CD4-positive, alpha-beta T cell (primary cell): Measurements from ENCODE around the gene TMEM74B. TPM values are rescaled to one million over a fixed set of nuclear protein-coding genes. Genes with fewer than 3 reads are reported as not detected.
A peak's percentile ranks its signal among the peaks of the same experiment; 100 is the strongest.

Source experiments
- ATAC-seq: fragments of 200-7000 bp; cut with Tn5 transposase; one replicate; pipeline ENCODE4 v1.10.0; 2022; ENCODE audit warnings: mild to moderate bottlenecking; ENCODE audit not compliant: poor library complexity
- CTCF ChIA-PET: fragments of 350-600 bp; sonication (Branson Sonifier 250); formaldehyde crosslinking; loops from one replicate; lab custom pipeline; 2021; ENCODE audit warnings: antibody characterized with exemption, inconsistent platforms; lab: Charles Lee
- POLR2A ChIA-PET: fragments of 350-600 bp; sonication (Branson Sonifier 250); formaldehyde crosslinking; loops from one replicate; lab custom pipeline; 2021; ENCODE audit warnings: antibody characterized with exemption, inconsistent platforms; lab: Charles Lee
- DNase-seq, 14 experiments: peaks; one replicate each; pipeline ENCODE4 v3.0.0-alpha.2; 2013 to 2020; ENCODE audit warnings: mixed read lengths in 2 of 14
- H3K27ac ChIP-seq, 2 donors: one replicate each; pipeline versions ENCODE4 v1.5.1 to v1.7.0; 2013; ENCODE audit warnings: low read length in 2 of 2, low read depth in 1 of 2, mild to moderate bottlenecking in 1 of 2
- H3K27me3 ChIP-seq, 2 experiments: 1 replicate in 1 of 2; 2 replicates in 1 of 2; pipeline versions ENCODE4 v1.6.1 to v1.7.0; 2013; ENCODE audit warnings: low read length in 2 of 2, control low read depth in 1 of 2, mild to moderate bottlenecking in 1 of 2, moderate library complexity in 1 of 2; ENCODE audit not compliant: insufficient read depth in 2 of 2, control insufficient read depth in 1 of 2
- H3K36me3 ChIP-seq: one replicate; pipeline ENCODE4 v1.6.1; 2013; ENCODE audit warnings: low read length, control low read depth; ENCODE audit not compliant: insufficient read depth
- H3K4me1 ChIP-seq: one replicate; pipeline ENCODE4 v1.6.1; 2013; ENCODE audit warnings: low read length, control low read depth; ENCODE audit not compliant: insufficient read depth
- H3K4me3 ChIP-seq: one replicate; pipeline ENCODE4 v1.5.1; 2013; ENCODE audit warnings: mild to moderate bottlenecking, low read length, moderate library complexity
- H3K9me3 ChIP-seq, 2 experiments: 1 replicate in 1 of 2; 2 replicates in 1 of 2; pipeline versions ENCODE4 v1.6.1 to v1.7.0; 2013; ENCODE audit warnings: low read length in 2 of 2, mild to moderate bottlenecking in 2 of 2, control low read depth in 1 of 2, moderate library complexity in 1 of 2; ENCODE audit not compliant: control insufficient read depth in 1 of 2, insufficient read depth in 1 of 2
- H3K27ac Mint-ChIP-seq: one replicate; pipeline ENCODE4 v1.8.0; 2020; ENCODE audit warnings: mixed read lengths
- H3K27me3 Mint-ChIP-seq: one replicate; pipeline ENCODE4 v1.8.0; 2021; ENCODE audit warnings: mixed read lengths
- H3K36me3 Mint-ChIP-seq: one replicate; pipeline ENCODE4 v1.8.0; 2021; ENCODE audit warnings: low read depth, mixed read lengths
- H3K4me1 Mint-ChIP-seq: one replicate; pipeline ENCODE4 v1.8.0; 2021; ENCODE audit warnings: low read depth, mixed read lengths
- H3K4me3 Mint-ChIP-seq: one replicate; pipeline ENCODE4 v1.8.0; 2020; ENCODE audit warnings: mild to moderate bottlenecking, mixed read lengths
- H3K9me3 Mint-ChIP-seq: one replicate; pipeline ENCODE4 v1.8.0; 2020; ENCODE audit warnings: mixed read lengths
- intact Hi-C, 2 experiments: fragments of 100-400 bp; cut with DNase I in 1 of 2; cut with micrococcal nuclease in 1 of 2; formaldehyde crosslinking; loops; one replicate each; pipeline versions ENCODE4 v1.15.1 to v1.9.0; 2023 to 2025; cut with DNase I, micrococcal nuclease
- total RNA-seq, 174 experiments: library from RNA in 2 of 174; stranded (reverse) in 2 of 174; gene quantifications; one replicate each; pipeline ENCODE4 v1.2.3 and lab custom pipeline; 2021 to 2026
- TF ChIP-seq, protein P1 (sequence below): fragments of 200-600 bp; IDR thresholded peaks from one replicate; pipeline ENCODE4 v1.8.0; 2022; ENCODE audit warnings: antibody characterized with exemption, mild to moderate bottlenecking

Gene TMEM74B
- total RNA-seq, 2 experiments from 2014 or later = 0.17 TPM; not detected in 1

- H3K9me3 ChIP-seq = no peaks in the 10 kb centered on the region
- H3K4me1 Mint-ChIP-seq = no peaks in the 10 kb centered on the region
- no peaks in the 10 kb centered on the region for H3K4me1 ChIP-seq
- H3K4me3 Mint-ChIP-seq = no peak overlapping the region
- ATAC-seq (no peak), DNase-seq (peak in 4 of 14 experiments; percentile 11 to 30 (median 20))
- ChIA-PET POLR2A (no interaction called here), CTCF (no interaction called here)
- intact Hi-C loops = no loop called here
- no peaks in the 10 kb centered on the region for H3K27me3 Mint-ChIP-seq
- no peak overlapping the region for H3K27ac Mint-ChIP-seq
- no peaks in the 10 kb centered on the region for H3K27me3 ChIP-seq
- H3K4me3 ChIP-seq = no peak overlapping the region
- peaks cover 70% of the 10 kb centered on the region for H3K36me3 ChIP-seq
- no peaks in the 10 kb centered on the region for H3K9me3 Mint-ChIP-seq
- H3K27ac ChIP-seq = no peak overlapping the region
- H3K36me3 Mint-ChIP-seq = peaks cover 99% of the 10 kb centered on the region
- TF ChIP-seq, protein P1, sequence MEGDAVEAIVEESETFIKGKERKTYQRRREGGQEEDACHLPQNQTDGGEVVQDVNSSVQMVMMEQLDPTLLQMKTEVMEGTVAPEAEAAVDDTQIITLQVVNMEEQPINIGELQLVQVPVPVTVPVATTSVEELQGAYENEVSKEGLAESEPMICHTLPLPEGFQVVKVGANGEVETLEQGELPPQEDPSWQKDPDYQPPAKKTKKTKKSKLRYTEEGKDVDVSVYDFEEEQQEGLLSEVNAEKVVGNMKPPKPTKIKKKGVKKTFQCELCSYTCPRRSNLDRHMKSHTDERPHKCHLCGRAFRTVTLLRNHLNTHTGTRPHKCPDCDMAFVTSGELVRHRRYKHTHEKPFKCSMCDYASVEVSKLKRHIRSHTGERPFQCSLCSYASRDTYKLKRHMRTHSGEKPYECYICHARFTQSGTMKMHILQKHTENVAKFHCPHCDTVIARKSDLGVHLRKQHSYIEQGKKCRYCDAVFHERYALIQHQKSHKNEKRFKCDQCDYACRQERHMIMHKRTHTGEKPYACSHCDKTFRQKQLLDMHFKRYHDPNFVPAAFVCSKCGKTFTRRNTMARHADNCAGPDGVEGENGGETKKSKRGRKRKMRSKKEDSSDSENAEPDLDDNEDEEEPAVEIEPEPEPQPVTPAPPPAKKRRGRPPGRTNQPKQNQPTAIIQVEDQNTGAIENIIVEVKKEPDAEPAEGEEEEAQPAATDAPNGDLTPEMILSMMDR = no peak
Measured at GRCh38 chr20:1171461-1172093, 13.2 kb downstream of the TMEM74B start.

- H3K4me3 ChIP-seq = no peak overlapping the region
- no peaks in the 10 kb centered on the region for H3K27me3 ChIP-seq
- DNase-seq (no peak), ATAC-seq (no peak)
- H3K27ac ChIP-seq = no peak overlapping the region
- Mint-ChIP-seq H3K27ac (no peak overlapping the region), H3K27me3 (no peaks in the 10 kb centered on the region), H3K36me3 (peaks cover 99% of the 10 kb centered on the region), H3K4me1 (no peaks in the 10 kb centered on the region), H3K9me3 (no peaks in the 10 kb centered on the region), H3K4me3 (no peak overlapping the region)
- intact Hi-C loops = no loop called here
- CTCF ChIA-PET = no interaction called here
- POLR2A ChIA-PET = no interaction called here
- TF ChIP-seq, protein P1 = no peak
- no peaks in the 10 kb centered on the region for H3K9me3 ChIP-seq
- H3K36me3 ChIP-seq = peaks cover 85% of the 10 kb centered on the region
- no peaks in the 10 kb centered on the region for H3K4me1 ChIP-seq
Measured at GRCh38 chr20:1169224-1169623, 15.6 kb downstream of the TMEM74B start.

- CTCF ChIA-PET = no interaction called here
- no peak overlapping the region for H3K27ac ChIP-seq
- Mint-ChIP-seq H3K27me3 (no peaks in the 10 kb centered on the region), H3K4me3 (no peak overlapping the region), H3K9me3 (no peaks in the 10 kb centered on the region), H3K4me1 (no peaks in the 10 kb centered on the region), H3K36me3 (peaks cover 99% of the 10 kb centered on the region), H3K27ac (no peak overlapping the region)
- no peaks in the 10 kb centered on the region for H3K9me3 ChIP-seq
- no peaks in the 10 kb centered on the region for H3K4me1 ChIP-seq
- TF ChIP-seq, protein P1 = no peak
- H3K36me3 ChIP-seq = peaks cover 90% of the 10 kb centered on the region
- no peak overlapping the region for H3K4me3 ChIP-seq
- H3K27me3 ChIP-seq = no peaks in the 10 kb centered on the region
- no peak for DNase-seq
- no peak for ATAC-seq
- POLR2A ChIA-PET = no interaction called here
- intact Hi-C loops = no loop called here
Measured at GRCh38 chr20:1166948-1167720, 17.6 kb downstream of the TMEM74B start.
